SK-N-SH (cell line): ENCODE data around the gene OPHN1. TPM values are rescaled to one million over a fixed set of nuclear protein-coding genes. Genes with fewer than 3 reads are reported as not detected.

Experiments
- CTCF ChIA-PET: fragments of 300-600, 350-600 bp; formaldehyde crosslinking; extraction: SDS; loops from one replicate; lab custom pipeline; 2021; lab: Yijun Ruan, JAX
- POLR2A ChIA-PET: fragments of 350-600 bp; sonication (Branson Sonifier 250); formaldehyde crosslinking; extraction: SDS; loops from one replicate; lab custom pipeline; 2020; ENCODE audit warnings: antibody characterized with exemption, inconsistent platforms; lab: Yijun Ruan, JAX
- DNase-seq: peaks from one replicate; pipeline ENCODE4 v3.0.0; 2012
- H2AFZ ChIP-seq: fragments of 200-600 bp; sonication (generic); 2 replicates; pipeline ENCODE4 v1.8.1; 2016; ENCODE audit warnings: antibody characterized with exemption, mild to moderate bottlenecking, low read depth
- H3F3A ChIP-seq: fragments of 200-600 bp; sonication (generic); replicated peaks from 2 replicates; pipeline ENCODE3; 2016; ENCODE audit warnings: antibody characterized with exemption, mild to moderate bottlenecking; ENCODE audit not compliant: insufficient read depth
- H3K27ac ChIP-seq, 2 experiments: fragments of 200-500 bp in 1 of 2; fragments of 200-600 bp in 1 of 2; sonication (Bioruptor generic) in 1 of 2; sonication (generic), shearing (Covaris generic) in 1 of 2; 2 replicates each; pipeline versions ENCODE4 v1.5.1 to v1.6.1; 2014 to 2016; ENCODE audit warnings: low read depth in 2 of 2, inconsistent platforms in 1 of 2, low read length in 1 of 2, mild to moderate bottlenecking in 1 of 2, mixed read lengths in 1 of 2
- H3K27me3 ChIP-seq: fragments of 200-600 bp; sonication (generic), shearing (Covaris generic); 2 replicates; pipeline ENCODE4 v1.6.1; 2016; ENCODE audit warnings: mixed run types; ENCODE audit not compliant: insufficient read depth
- H3K36me3 ChIP-seq, 2 experiments: fragments of 200-500 bp in 1 of 2; fragments of 200-600 bp in 1 of 2; sonication (Bioruptor generic) in 1 of 2; sonication (generic) in 1 of 2; replicated peaks in 1 of 2; 2 replicates each; pipeline versions ENCODE3 to v1.5.1; 2014 to 2016; ENCODE audit warnings: low read length in 1 of 2, mild to moderate bottlenecking in 1 of 2; ENCODE audit not compliant: insufficient read depth in 2 of 2, control insufficient read depth in 1 of 2
- H3K4me1 ChIP-seq, 2 experiments: fragments of 200-500 bp in 1 of 2; fragments of 200-600 bp in 1 of 2; sonication (Bioruptor generic) in 1 of 2; sonication (generic), shearing (Covaris generic) in 1 of 2; 2 replicates each; pipeline versions ENCODE4 v1.5.1 to v1.6.1; 2014 to 2016; ENCODE audit warnings: low read depth in 1 of 2, low read length in 1 of 2, mixed run types in 1 of 2; ENCODE audit not compliant: insufficient read depth in 2 of 2, control insufficient read depth in 1 of 2
- H3K4me2 ChIP-seq: fragments of 200-600 bp; sonication (generic), shearing (Covaris generic); 2 replicates; pipeline ENCODE4 v1.6.1; 2017; ENCODE audit warnings: mixed run types
- H3K4me3 ChIP-seq, 2 experiments: fragments of 200-500 bp in 1 of 2; fragments of 200-600 bp in 1 of 2; sonication (Bioruptor generic) in 1 of 2; sonication (generic), shearing (Covaris generic) in 1 of 2; 2 replicates each; pipeline versions ENCODE4 v1.5.1 to v1.8.1; 2014 to 2016; ENCODE audit warnings: low read depth in 2 of 2, inconsistent platforms in 1 of 2, low read length in 1 of 2, mild to moderate bottlenecking in 1 of 2, mixed read lengths in 1 of 2, moderate library complexity in 1 of 2
- H3K79me2 ChIP-seq: fragments of 200-600 bp; sonication (generic); 2 replicates; pipeline ENCODE4 v1.8.1; 2017; ENCODE audit warnings: mild to moderate bottlenecking; ENCODE audit not compliant: insufficient read depth
- H3K9ac ChIP-seq: fragments of 200-600 bp; sonication (generic); 2 replicates; pipeline ENCODE4 v1.6.1; 2017; ENCODE audit warnings: mixed run types
- H3K9me2 ChIP-seq: fragments of 200-600 bp; sonication (generic); 2 replicates; pipeline ENCODE4 v1.6.1; 2017; ENCODE audit warnings: mixed run types
- H3K9me3 ChIP-seq: fragments of 200-600 bp; sonication (generic); 2 replicates; pipeline ENCODE4 v1.6.1; 2017; ENCODE audit warnings: mixed run types, mild to moderate bottlenecking, moderate library complexity
- H4K20me1 ChIP-seq: fragments of 200-600 bp; sonication (generic); 2 replicates; pipeline ENCODE4 v1.6.1; 2017; ENCODE audit warnings: mild to moderate bottlenecking, mixed run types; ENCODE audit not compliant: insufficient read depth
- CHD2 ChIP-seq: fragments of 150-350 bp; IDR thresholded peaks from 2 replicates; pipeline ENCODE4 v1.6.1; 2018; ENCODE audit warnings: low read length; ENCODE audit not compliant: partially characterized antibody
- EP300 ChIP-seq, 2 experiments: IDR thresholded peaks; 2 replicates each; pipeline versions ENCODE4 v1.4.0 to v1.6.1; 2012; ENCODE audit warnings: borderline replicate concordance in 1 of 2, low read depth in 1 of 2, low read length in 1 of 2
- EZH2phosphoT487 ChIP-seq: fragments of 200-600 bp; sonication (generic); IDR thresholded peaks from 2 replicates; pipeline ENCODE4 v1.6.1; 2017; ENCODE audit warnings: low read depth, mixed run types, mild to moderate bottlenecking, antibody characterized with exemption, moderate library complexity, borderline replicate concordance
- FOSL2 ChIP-seq: IDR thresholded peaks from 2 replicates; pipeline ENCODE4 v1.4.0; 2012; ENCODE audit warnings: low read depth, mild to moderate bottlenecking, moderate library complexity, borderline replicate concordance
- FOXJ3 ChIP-seq: sonication (generic); formaldehyde crosslinking; IDR thresholded peaks from 2 replicates; pipeline ENCODE4 v1.5.1; 2020; ENCODE audit warnings: mild to moderate bottlenecking, missing genetic modification reagents
- GABPA ChIP-seq: IDR thresholded peaks from 2 replicates; pipeline ENCODE4 v1.4.0; 2012; ENCODE audit warnings: low read depth, mild to moderate bottlenecking
- GATA2 ChIP-seq: sonication (generic); formaldehyde crosslinking; IDR thresholded peaks from 2 replicates; pipeline ENCODE4 v1.5.0; 2020; ENCODE audit warnings: mild to moderate bottlenecking, missing genetic modification reagents
- IRF3 ChIP-seq: fragments of 150-350 bp; IDR thresholded peaks from 2 replicates; pipeline ENCODE4 v1.6.1; 2016; ENCODE audit warnings: mild to moderate bottlenecking, low read depth, low read length
- MEF2A ChIP-seq: IDR thresholded peaks from 2 replicates; pipeline ENCODE4 v1.4.0; 2012; ENCODE audit warnings: low read depth, borderline replicate concordance
- REST ChIP-seq: IDR thresholded peaks from 2 replicates; pipeline ENCODE4 v1.6.1; 2012; ENCODE audit warnings: mild to moderate bottlenecking, low read depth, low read length, moderate library complexity
- SMC3 ChIP-seq: IDR thresholded peaks from 2 replicates; pipeline ENCODE4 v1.6.1; 2012; ENCODE audit warnings: low read depth, low read length, improper control_type of control experiment
- TAF1 ChIP-seq: IDR thresholded peaks from 2 replicates; pipeline ENCODE4 v1.6.1; 2012; ENCODE audit warnings: low read depth, mild to moderate bottlenecking, low read length, moderate library complexity, borderline replicate concordance
- TCF12 ChIP-seq: IDR thresholded peaks from 2 replicates; pipeline ENCODE4 v1.4.0; 2012
- USF2 ChIP-seq: fragments of 150-350 bp; IDR thresholded peaks from 2 replicates; pipeline ENCODE4 v1.6.1; 2017; ENCODE audit warnings: antibody characterized with exemption, low read length, low read depth, borderline replicate concordance
- ZBTB33 ChIP-seq: IDR thresholded peaks from 2 replicates; pipeline ENCODE4 v1.4.0; 2012; ENCODE audit warnings: low read depth, borderline replicate concordance
- polyA plus RNA-seq, 3 experiments: library from polyadenylated mRNA; depleted of rRNA; stranded (reverse); fragments of >200 nt; gene quantifications; 2 replicates each; pipeline ENCODE4 v1.2.3, GENCODE V29; 2012

The OPHN1 gene
- polyA plus RNA-seq, 1 of the 3 experiments (the other 2 are of a cell fraction): 1.7 TPM

- no peak for DNase-seq
- ChIA-PET CTCF (no interaction called here), POLR2A (no interaction called here)
- Histone ChIP-seq H3K4me2 (no peak overlapping the region), H3K36me3 (no peaks in the 10 kb centered on the region), H3K27ac (no peak overlapping the region), H3K27me3 (no peaks in the 10 kb centered on the region), H3K79me2 (no peaks in the 10 kb centered on the region), H3K9ac (no peak overlapping the region), H2AFZ (no peak overlapping the region), H3K4me1 (no peaks in the 10 kb centered on the region), H3K9me2 (no peaks in the 10 kb centered on the region), H3F3A (no peaks in the 10 kb centered on the region), H4K20me1 (no peaks in the 10 kb centered on the region), H3K9me3 (no peaks in the 10 kb centered on the region), H3K4me3 (no peak overlapping the region)
- TF ChIP-seq FOXJ3 (CRISPR knock-in tag): no peak
- TF ChIP-seq IRF3: no peak
- TF ChIP-seq SMC3: no peak
- no peak for TF ChIP-seq TCF12
- TF ChIP-seq EP300 (IDR thresholded peaks at IDR 0.05; ENCODE audit: borderline replicate concordance in 1 of 2, low read depth in 1 of 2, low read length in 1 of 2): no peak
- no peak for TF ChIP-seq GATA2
- TF ChIP-seq TAF1: no peak
- no peak for TF ChIP-seq GABPA
- no peak for TF ChIP-seq EZH2phosphoT487
- TF ChIP-seq FOSL2: no peak
- no peak for TF ChIP-seq CHD2
- no peak for TF ChIP-seq MEF2A
- no peak for TF ChIP-seq USF2
- TF ChIP-seq REST: no peak
- TF ChIP-seq ZBTB33: no peak
Observed at GRCh38 chrX:68115371-68115770, 317.9 kb downstream of the OPHN1 start.
